GM18861 (cell line): ENCODE data around the gene CCDC91.
A peak's percentile ranks its signal among the peaks of the same experiment; 100 is the strongest.
"Not testable (repeated sequence)": the region's sequence is repeated elsewhere in the genome, so short reads cannot be mapped to it uniquely, and the experiment has no call there.

Experiments
- ATAC-seq: cut with Tn5 transposase; IDR thresholded peaks from one replicate; pipeline ENCODE4 v1.9.1; 2021; ENCODE audit not compliant: unreplicated experiment

Gene CCDC91

GRCh38 chr12:28446031-28446430 lies 255.8 kb downstream of the CCDC91 start:
- no peak for ATAC-seq

GRCh38 chr12:28453686-28454085 lies 263.4 kb downstream of the CCDC91 start:
- no peak for ATAC-seq

- ATAC-seq, result no peak
Measured at GRCh38 chr12:28456934-28457710, 266.9 kb downstream of the CCDC91 start.

GRCh38 chr12:28457785-28458184 lies 267.5 kb downstream of the CCDC91 start:
- no peak for ATAC-seq

GRCh38 chr12:28459481-28459880 lies 269.2 kb downstream of the CCDC91 start:
- no peak for ATAC-seq

- ATAC-seq, result peak; percentile 85
Measured at GRCh38 chr12:28460420-28461130, 270.3 kb downstream of the CCDC91 start.

- ATAC-seq, result no peak
Measured at GRCh38 chr12:28463396-28463795, 273.1 kb downstream of the CCDC91 start.

- ATAC-seq, result not testable (repeated sequence)
Measured at GRCh38 chr12:28471762-28472161, 281.5 kb downstream of the CCDC91 start.

- ATAC-seq, result not testable (repeated sequence)
Measured at GRCh38 chr12:28476206-28476605, 285.9 kb downstream of the CCDC91 start.

GRCh38 chr12:28479097-28479496 lies 288.8 kb downstream of the CCDC91 start:
- not testable (repeated sequence) for ATAC-seq

GRCh38 chr12:28479683-28480082 lies 289.4 kb downstream of the CCDC91 start:
- ATAC-seq, result no peak

- ATAC-seq, result no peak
Measured at GRCh38 chr12:28484156-28484555, 293.9 kb downstream of the CCDC91 start.

- no peak for ATAC-seq
Measured at GRCh38 chr12:28486521-28486920, 296.3 kb downstream of the CCDC91 start.

- no peak for ATAC-seq
Measured at GRCh38 chr12:28489246-28489645, 299.0 kb downstream of the CCDC91 start.

GRCh38 chr12:28497889-28498411 lies 307.7 kb downstream of the CCDC91 start:
- ATAC-seq, result peak; percentile 97

GRCh38 chr12:28498850-28499249 lies 308.6 kb downstream of the CCDC91 start:
- no peak for ATAC-seq

- ATAC-seq, result no peak
Measured at GRCh38 chr12:28500373-28501024, 310.2 kb downstream of the CCDC91 start.

GRCh38 chr12:28506271-28506670 lies 316.0 kb downstream of the CCDC91 start:
- ATAC-seq, result no peak

- ATAC-seq, result no peak
Measured at GRCh38 chr12:28507033-28507432, 316.8 kb downstream of the CCDC91 start.

GRCh38 chr12:28507867-28508266 lies 317.6 kb downstream of the CCDC91 start:
- no peak for ATAC-seq

GRCh38 chr12:28512406-28512805 lies 322.1 kb downstream of the CCDC91 start:
- ATAC-seq, result no peak

- ATAC-seq, result no peak
Measured at GRCh38 chr12:28512876-28513275, 322.6 kb downstream of the CCDC91 start.
